K562 (cell line): Measurements from ENCODE around the gene OCEL1. TPM values are rescaled to one million over a fixed set of nuclear protein-coding genes. Genes with fewer than 3 reads are reported as not detected.

Source experiments
- FOXJ2 ChIP-seq: fragments of 200-800 bp; sonication (Bioruptor generic); IDR thresholded peaks from 2 replicates; pipeline ENCODE4 v1.6.1; 2016; ENCODE audit warnings: missing genetic modification characterization, missing compliant biosample characterization
- GATAD2A ChIP-seq: fragments of 450-650 bp; IDR thresholded peaks from 2 replicates; pipeline ENCODE4 v1.6.1; 2017
- GATAD2B ChIP-seq: fragments of 450-650 bp; IDR thresholded peaks from 2 replicates; pipeline ENCODE4 v1.6.1; 2017; ENCODE audit warnings: mild to moderate bottlenecking, borderline replicate concordance
- HLTF ChIP-seq: fragments of 450-650 bp; IDR thresholded peaks from 2 replicates; pipeline ENCODE4 v1.6.1; 2016
- HMGN3 ChIP-seq: IDR thresholded peaks from 2 replicates; pipeline ENCODE4 v1.6.1; 2011; ENCODE audit warnings: borderline replicate concordance, low read depth, mild to moderate bottlenecking, mixed read lengths, low read length; ENCODE audit not compliant: insufficient read length; ENCODE audit errors: extremely low read depth
- L3MBTL2 ChIP-seq: fragments of 450-650 bp; IDR thresholded peaks from 2 replicates; pipeline ENCODE4 v1.6.1; 2016; ENCODE audit warnings: mild to moderate bottlenecking, moderate library complexity
- PML ChIP-seq: IDR thresholded peaks from 2 replicates; pipeline ENCODE4 v1.6.1; 2012; ENCODE audit warnings: low read length, inconsistent platforms
- POLR2A ChIP-seq: fragments of 450-650 bp; conservative IDR thresholded peaks from 2 replicates; pipeline ENCODE4 v1.6.1; 2016
- POLR2B ChIP-seq: fragments of 450-650 bp; IDR thresholded peaks from 2 replicates; pipeline ENCODE4 v1.6.1; 2018; ENCODE audit warnings: low read depth; ENCODE audit not compliant: partially characterized antibody
- SMC3 ChIP-seq: conservative IDR thresholded peaks from 2 replicates; pipeline ENCODE4 v1.6.1; 2011; ENCODE audit warnings: low read depth, low read length, improper control_type of control experiment; ENCODE audit not compliant: insufficient read depth
- TRIM24 ChIP-seq, 2 experiments: fragments of 450-650 bp; IDR thresholded peaks; 2 replicates each; pipeline ENCODE4 v1.6.1; 2016
- ZC3H11A ChIP-seq: IDR thresholded peaks from 2 replicates; pipeline ENCODE4 v1.6.1; 2012; ENCODE audit warnings: low read depth, low read length, improper control_type of control experiment
- ZC3H4 ChIP-seq: sonication (generic); formaldehyde crosslinking; IDR thresholded peaks from 2 replicates; pipeline ENCODE4 v1.9.0; 2021; ENCODE audit warnings: missing genetic modification reagents, borderline replicate concordance
- ZNF133 ChIP-seq: fragments of 250-450 bp; sonication (Bioruptor Pico); IDR thresholded peaks from 2 replicates; pipeline ENCODE4 v1.4.0; 2020; ENCODE audit warnings: mild to moderate bottlenecking
- ZNF146 ChIP-seq: IDR thresholded peaks from one replicate; pipeline ENCODE4 v1.6.1; 2018; ENCODE audit warnings: missing compliant biosample characterization; ENCODE audit not compliant: unreplicated experiment
- ZNF384 ChIP-seq: IDR thresholded peaks from 2 replicates; pipeline ENCODE4 v1.6.1; 2012; ENCODE audit warnings: low read depth, low read length, improper control_type of control experiment
- ZNF586 ChIP-seq: fragments of 450-650 bp; formaldehyde crosslinking; conservative IDR thresholded peaks from 2 replicates; pipeline ENCODE4 v1.4.0; 2020; ENCODE audit warnings: mild to moderate bottlenecking, moderate library complexity
- ZNF644 ChIP-seq: fragments of 200-800 bp; sonication (Bioruptor generic); IDR thresholded peaks from 2 replicates; pipeline ENCODE4 v1.6.1; 2016; ENCODE audit warnings: low read depth, missing genetic modification characterization, missing compliant biosample characterization
- polyA plus RNA-seq, 8 experiments: library from polyadenylated mRNA; depleted of rRNA in 4 of 8; stranded (reverse) in 5 of 8; unstranded in 3 of 8; fragments of >200 nt; fragmentation: Nextera tagmentation in 2 of 8; fragmentation: Illumina TruSeq in 1 of 8; extraction: Ambion mirVana in 2 of 8; extraction: Trizol in 1 of 8; gene quantifications; 2 replicates each; pipeline versions ENCODE4 v1.2.1 to v1.2.3, GENCODE V29; 2011 to 2014; ENCODE audit warnings: inconsistent platforms in 1 of 8, missing spikeins in 1 of 8
- total RNA-seq, 7 experiments: library from RNA; depleted of rRNA in 6 of 7; stranded (reverse); fragments of >200 nt in 6 of 7; fragmentation: Illumina TruSeq in 2 of 7; extraction: Trizol in 2 of 7; gene quantifications; 2 replicates each; pipeline versions ENCODE4 v1.2.1 to v1.2.3, GENCODE V29; 2011 to 2021; ENCODE audit warnings: low replicate concordance in 1 of 7
- TF ChIP-seq, protein P1 (sequence below): fragments of 250-450 bp; sonication (Bioruptor Pico); IDR thresholded peaks from 2 replicates; pipeline ENCODE4 v1.4.0; 2020; ENCODE audit warnings: mild to moderate bottlenecking, moderate library complexity
- TF ChIP-seq, protein P2 (sequence below): sonication (generic); formaldehyde crosslinking; IDR thresholded peaks from 2 replicates; pipeline ENCODE4 v1.8.1; 2023; ENCODE audit warnings: mild to moderate bottlenecking, missing genetic modification reagents
- TF ChIP-seq, protein P3 (sequence below), 2 experiments: fragments of 250-450 bp in 1 of 2; fragments of 450-650 bp in 1 of 2; sonication (Bioruptor Pico) in 1 of 2; IDR thresholded peaks; 2 replicates each; pipeline versions ENCODE4 v1.6.1 to v1.8.0; 2016 to 2021; ENCODE audit warnings: mild to moderate bottlenecking in 2 of 2, moderate library complexity in 2 of 2, missing compliant biosample characterization in 1 of 2, missing genetic modification characterization in 1 of 2
- TF ChIP-seq, protein P4 (sequence below): fragments of 450-650 bp; IDR thresholded peaks from 2 replicates; pipeline ENCODE4 v1.6.1; 2017; ENCODE audit warnings: antibody characterized with exemption, mild to moderate bottlenecking

The OCEL1 gene
- total and polyA plus RNA-seq, 9 of the 15 experiments (the other 6 are each of a cell fraction or from before 2014, with no cell fraction given), result 8.0 to 38.0 (median 12.4) TPM

DNA sequence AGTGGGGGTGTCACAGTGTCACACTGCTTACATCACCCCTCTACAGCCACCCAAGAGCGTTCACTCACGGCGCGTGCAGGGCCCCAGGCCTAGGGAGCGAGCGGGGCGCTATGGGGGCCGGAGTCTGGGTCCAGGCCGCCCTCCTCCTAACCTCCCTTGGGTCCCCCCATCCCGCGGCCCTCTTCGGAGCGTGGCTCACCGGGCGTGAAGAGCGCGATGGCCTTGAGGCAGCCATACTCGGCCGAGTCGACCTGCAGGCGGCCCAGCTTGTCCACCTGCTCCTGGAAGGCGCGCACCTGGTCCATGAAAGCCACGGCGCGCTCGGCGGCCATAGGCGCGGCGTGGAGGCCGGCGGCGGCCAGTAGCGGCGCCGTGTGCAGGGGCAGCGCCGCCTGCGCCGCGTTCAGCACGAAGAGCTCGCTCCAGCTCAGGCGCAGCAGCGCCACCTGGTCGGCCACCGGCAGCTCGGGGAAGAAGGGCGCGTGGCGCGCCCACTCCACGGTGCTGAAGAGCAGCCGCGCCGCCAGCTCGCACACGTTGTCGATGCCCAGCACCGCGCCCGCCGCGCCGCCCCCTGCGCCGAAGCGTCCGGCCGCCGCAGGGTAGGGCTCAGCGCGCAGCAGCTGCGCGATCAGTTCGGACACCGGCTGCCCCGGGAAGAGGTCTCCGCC is 9.4 kb downstream of the OCEL1 start (continued):
- TF ChIP-seq, protein P1, sequence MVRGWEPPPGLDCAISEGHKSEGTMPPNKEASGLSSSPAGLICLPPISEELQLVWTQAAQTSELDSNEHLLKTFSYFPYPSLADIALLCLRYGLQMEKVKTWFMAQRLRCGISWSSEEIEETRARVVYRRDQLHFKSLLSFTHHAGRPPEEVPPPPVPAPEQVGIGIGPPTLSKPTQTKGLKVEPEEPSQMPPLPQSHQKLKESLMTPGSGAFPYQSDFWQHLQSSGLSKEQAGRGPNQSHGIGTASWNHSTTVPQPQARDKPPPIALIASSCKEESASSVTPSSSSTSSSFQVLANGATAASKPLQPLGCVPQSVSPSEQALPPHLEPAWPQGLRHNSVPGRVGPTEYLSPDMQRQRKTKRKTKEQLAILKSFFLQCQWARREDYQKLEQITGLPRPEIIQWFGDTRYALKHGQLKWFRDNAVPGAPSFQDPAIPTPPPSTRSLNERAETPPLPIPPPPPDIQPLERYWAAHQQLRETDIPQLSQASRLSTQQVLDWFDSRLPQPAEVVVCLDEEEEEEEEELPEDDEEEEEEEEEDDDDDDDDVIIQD (CRISPR knock-in tag), result no peak
- TF ChIP-seq HMGN3 (peak; percentile 90), PML (no peak), SMC3 (0 out of 2 replicates have a peak, but pooled peaks have one; percentile 17), GATAD2A (peak; percentile 64; the same call in 1 of the 2 replicates), ZNF133 (no peak), FOXJ2 (tag) (no peak), ZNF384 (no peak), ZNF586 (CRISPR knock-in tag) (no peak), L3MBTL2 (peak; percentile 91), ZC3H11A (no peak), TRIM24 (IDR thresholded peaks at IDR 0.05) (no peak), GATAD2B (peak; percentile 98), ZC3H4 (CRISPR knock-in tag) (no peak), ZNF644 (tag) (no peak), HLTF (peak; percentile 43; the same call in 1 of the 2 replicates), POLR2B (peak; percentile 10), ZNF146 (CRISPR knock-in tag) (no peak), POLR2A (peak; percentile 2)
- TF ChIP-seq, protein P2, sequence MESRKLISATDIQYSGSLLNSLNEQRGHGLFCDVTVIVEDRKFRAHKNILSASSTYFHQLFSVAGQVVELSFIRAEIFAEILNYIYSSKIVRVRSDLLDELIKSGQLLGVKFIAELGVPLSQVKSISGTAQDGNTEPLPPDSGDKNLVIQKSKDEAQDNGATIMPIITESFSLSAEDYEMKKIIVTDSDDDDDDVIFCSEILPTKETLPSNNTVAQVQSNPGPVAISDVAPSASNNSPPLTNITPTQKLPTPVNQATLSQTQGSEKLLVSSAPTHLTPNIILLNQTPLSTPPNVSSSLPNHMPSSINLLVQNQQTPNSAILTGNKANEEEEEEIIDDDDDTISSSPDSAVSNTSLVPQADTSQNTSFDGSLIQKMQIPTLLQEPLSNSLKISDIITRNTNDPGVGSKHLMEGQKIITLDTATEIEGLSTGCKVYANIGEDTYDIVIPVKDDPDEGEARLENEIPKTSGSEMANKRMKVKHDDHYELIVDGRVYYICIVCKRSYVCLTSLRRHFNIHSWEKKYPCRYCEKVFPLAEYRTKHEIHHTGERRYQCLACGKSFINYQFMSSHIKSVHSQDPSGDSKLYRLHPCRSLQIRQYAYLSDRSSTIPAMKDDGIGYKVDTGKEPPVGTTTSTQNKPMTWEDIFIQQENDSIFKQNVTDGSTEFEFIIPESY, result 0 out of 2 replicates have a peak, but pooled peaks have one; percentile 11
- TF ChIP-seq, protein P3, sequence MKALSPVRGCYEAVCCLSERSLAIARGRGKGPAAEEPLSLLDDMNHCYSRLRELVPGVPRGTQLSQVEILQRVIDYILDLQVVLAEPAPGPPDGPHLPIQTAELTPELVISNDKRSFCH (CRISPR knock-in tag; IDR thresholded peaks at IDR 0.05), result no peak
- TF ChIP-seq, protein P3 (tag; IDR thresholded peaks at IDR 0.05), result peak; percentile 82
- TF ChIP-seq, protein P4, sequence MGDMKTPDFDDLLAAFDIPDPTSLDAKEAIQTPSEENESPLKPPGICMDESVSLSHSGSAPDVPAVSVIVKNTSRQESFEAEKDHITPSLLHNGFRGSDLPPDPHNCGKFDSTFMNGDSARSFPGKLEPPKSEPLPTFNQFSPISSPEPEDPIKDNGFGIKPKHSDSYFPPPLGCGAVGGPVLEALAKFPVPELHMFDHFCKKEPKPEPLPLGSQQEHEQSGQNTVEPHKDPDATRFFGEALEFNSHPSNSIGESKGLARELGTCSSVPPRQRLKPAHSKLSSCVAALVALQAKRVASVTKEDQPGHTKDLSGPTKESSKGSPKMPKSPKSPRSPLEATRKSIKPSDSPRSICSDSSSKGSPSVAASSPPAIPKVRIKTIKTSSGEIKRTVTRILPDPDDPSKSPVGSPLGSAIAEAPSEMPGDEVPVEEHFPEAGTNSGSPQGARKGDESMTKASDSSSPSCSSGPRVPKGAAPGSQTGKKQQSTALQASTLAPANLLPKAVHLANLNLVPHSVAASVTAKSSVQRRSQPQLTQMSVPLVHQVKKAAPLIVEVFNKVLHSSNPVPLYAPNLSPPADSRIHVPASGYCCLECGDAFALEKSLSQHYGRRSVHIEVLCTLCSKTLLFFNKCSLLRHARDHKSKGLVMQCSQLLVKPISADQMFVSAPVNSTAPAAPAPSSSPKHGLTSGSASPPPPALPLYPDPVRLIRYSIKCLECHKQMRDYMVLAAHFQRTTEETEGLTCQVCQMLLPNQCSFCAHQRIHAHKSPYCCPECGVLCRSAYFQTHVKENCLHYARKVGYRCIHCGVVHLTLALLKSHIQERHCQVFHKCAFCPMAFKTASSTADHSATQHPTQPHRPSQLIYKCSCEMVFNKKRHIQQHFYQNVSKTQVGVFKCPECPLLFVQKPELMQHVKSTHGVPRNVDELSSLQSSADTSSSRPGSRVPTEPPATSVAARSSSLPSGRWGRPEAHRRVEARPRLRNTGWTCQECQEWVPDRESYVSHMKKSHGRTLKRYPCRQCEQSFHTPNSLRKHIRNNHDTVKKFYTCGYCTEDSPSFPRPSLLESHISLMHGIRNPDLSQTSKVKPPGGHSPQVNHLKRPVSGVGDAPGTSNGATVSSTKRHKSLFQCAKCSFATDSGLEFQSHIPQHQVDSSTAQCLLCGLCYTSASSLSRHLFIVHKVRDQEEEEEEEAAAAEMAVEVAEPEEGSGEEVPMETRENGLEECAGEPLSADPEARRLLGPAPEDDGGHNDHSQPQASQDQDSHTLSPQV, result peak; percentile 90
